HuH-7 (cell line): Measurements from ENCODE around the gene SERPINI1.

Source experiments
- DNase-seq: peaks from one replicate; pipeline ENCODE4 v3.0.0; 2011; ENCODE audit warnings: low spot score

Gene SERPINI1, protein sequence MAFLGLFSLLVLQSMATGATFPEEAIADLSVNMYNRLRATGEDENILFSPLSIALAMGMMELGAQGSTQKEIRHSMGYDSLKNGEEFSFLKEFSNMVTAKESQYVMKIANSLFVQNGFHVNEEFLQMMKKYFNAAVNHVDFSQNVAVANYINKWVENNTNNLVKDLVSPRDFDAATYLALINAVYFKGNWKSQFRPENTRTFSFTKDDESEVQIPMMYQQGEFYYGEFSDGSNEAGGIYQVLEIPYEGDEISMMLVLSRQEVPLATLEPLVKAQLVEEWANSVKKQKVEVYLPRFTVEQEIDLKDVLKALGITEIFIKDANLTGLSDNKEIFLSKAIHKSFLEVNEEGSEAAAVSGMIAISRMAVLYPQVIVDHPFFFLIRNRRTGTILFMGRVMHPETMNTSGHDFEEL

DNA sequence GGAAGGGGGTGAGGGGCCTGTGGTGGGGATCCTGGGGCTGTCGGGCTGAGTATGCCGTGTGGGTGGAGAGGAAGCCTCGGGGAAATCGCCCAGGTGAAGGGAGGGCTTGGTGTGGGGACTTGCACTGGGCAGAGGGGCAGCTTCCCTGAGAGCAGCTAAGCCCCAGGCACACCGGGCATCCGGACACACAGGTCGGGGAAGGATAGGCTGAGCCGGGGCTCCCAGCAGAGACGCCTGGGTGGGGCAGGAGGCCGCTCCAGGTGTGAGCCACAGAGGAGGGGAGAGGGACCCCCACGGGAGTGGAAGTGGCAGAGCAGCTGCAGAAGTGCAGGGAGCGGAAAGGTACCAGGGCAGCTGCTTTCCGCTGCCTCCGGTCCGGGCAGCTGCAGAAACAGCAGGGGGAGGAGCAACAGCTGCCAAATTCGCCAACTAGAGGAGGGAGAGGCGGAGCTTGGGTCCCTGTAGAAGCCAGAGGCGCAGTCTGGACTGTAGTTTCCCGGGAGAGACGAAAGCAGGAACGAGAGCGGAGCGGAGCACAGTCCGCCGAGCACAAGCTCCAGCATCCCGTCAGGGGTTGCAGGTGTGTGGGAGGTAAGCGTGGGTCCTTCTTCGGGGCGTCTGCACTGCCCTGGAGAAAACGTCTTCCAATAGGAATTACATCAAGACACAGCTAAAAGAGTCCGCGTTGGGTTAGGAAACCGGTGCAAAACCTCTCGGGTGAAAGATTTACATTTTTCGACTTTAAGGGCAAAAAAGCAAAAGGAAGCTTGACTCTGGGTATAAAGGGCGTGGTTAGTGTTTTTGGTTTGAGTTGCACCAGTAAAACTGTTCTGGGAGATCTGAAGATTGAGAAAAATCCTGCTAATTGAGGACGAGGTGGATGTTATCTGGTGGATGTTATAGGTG is at the start of gene SERPINI1:
SERPINI1 (plus strand) TSS at position 489 of the 906 bp plus-strand sequence. CDS start 53,408 bp downstream, outside the sequence.
- DNase-seq, result peak; percentile 47

DNA sequence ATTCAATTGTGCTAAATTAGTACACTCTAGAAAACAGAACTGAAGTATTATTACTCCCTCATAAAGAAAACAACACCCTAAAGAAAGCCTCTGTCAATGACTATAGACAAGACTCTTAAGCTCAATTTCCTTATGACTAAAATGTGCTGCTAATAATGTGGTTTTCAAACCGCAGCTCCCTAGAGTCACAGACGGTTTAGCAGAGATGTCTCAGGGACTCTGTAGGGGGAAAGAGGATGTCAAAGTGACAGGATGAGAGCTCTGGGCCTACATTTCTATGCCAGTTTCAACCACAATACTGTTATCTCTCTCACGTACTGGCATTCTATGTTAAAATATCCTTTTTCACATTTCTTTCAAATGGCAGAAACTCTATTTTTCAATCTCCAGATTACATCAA is 44.2 kb upstream of the SERPINI1 start:
- DNase-seq, result no peak

DNA sequence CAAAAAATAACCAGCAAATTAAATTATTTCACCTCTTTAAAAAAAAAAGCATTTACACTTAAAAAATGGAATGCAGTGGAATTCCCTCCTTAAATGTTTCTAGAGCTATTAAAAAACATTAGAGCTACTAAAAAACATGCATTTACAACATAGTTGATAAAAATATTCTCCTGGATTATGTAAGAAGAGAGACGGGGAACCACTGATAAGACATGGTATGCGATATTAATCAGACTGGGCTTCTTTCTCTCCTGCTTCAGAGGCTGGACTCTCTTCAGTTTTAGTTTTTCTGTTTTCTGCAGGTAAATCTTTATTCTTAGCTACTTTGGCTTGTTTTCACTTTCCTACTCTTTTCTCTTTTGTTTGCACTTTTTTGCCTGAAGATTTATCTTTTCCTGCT is 41.4 kb upstream of the SERPINI1 start:
- DNase-seq, result no peak

DNA sequence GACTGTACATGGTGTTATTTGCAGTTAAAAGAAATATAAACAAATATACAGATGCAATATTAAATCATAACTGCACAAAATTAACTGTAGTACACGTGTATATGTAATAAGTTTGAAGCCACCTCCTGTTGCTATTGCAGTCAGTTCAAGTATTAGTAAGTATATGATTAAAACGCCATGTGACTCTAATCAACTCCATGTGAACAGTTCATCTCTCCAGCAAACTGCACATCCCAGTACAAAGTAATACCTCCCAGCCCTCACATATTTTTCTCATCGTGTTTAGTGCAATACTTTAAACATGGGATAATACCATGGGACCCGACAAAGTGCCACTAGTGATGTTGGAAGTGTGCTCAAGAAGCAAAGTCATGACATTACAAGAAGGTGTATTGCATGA is 35.5 kb upstream of the SERPINI1 start:
- no peak for DNase-seq

DNA sequence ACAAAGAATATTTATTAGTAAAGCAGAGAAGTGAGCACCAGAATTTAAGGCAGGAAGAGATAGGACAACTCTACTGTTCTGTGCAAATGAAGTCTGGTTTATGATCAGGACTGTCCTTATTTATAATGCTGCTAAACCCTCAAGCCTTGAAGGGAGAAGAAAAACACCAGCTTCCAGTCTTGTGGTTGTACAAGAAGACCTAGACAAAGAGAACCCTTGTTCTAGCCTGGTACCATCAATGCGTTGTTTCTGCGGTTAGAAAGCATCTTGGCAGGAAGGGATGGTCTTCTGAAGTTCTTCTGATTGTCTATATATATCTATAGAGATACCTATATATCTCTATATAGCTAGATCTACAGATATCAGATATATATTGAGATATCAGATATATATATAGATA is 34.6 kb upstream of the SERPINI1 start:
- DNase-seq, result no peak

DNA sequence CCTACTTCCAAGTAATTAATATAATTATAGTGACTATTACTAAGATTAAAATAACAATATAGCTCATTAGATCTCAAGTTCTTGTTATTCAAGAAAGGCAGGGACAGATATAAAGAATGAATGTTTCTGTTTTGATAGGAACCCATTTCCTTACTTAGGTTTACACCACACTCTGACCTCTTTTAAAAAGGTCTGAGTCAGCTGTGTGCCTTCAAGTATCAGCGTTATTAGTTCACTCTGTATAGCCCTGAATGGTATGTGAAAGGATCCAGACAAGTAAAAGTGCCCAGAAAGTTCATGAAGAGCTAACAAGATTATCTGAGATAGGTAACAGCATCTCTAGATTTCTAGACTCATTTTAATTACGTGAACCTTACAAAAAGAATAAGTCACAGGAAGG is 29.7 kb upstream of the SERPINI1 start:
- DNase-seq, result no peak

DNA sequence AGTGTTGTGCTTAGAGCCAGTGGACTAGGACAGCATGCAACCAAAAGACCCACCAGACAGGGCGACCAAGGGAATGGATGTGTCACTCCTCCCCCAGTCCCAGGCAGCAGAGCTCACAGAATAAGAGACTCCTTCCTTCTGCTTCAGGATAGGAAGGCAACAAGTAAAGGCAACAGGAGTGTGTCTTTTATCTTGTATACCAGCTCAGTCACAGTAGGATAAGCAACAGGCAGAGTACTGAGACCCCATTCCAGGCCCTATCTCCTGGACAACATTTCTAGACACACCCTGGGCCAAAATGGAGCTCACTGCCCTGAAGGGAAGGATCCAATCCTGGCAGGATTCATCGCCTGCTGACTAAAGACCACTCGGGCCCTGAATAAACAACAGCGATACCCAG is 25.8 kb upstream of the SERPINI1 start:
- DNase-seq, result no peak

DNA sequence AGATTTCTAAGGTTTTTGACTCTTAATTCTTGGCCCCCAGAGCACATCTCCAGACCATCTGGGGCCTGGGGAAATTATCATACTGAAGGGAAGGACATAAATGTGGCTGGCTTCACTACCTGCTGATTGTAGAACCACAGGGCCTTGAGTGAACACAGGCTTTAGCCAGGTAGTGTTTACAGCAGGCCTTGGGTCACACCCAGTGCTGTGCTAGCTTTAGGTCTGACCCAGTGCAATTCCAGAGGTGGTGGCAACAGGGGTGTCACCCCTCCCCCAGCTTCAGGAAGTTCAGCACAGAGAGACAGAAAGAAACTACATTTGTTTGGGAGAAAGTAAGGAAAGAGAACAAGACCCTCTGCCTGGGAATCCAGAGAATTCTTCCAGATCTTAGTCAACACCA is 25.0 kb upstream of the SERPINI1 start:
- no peak for DNase-seq

DNA sequence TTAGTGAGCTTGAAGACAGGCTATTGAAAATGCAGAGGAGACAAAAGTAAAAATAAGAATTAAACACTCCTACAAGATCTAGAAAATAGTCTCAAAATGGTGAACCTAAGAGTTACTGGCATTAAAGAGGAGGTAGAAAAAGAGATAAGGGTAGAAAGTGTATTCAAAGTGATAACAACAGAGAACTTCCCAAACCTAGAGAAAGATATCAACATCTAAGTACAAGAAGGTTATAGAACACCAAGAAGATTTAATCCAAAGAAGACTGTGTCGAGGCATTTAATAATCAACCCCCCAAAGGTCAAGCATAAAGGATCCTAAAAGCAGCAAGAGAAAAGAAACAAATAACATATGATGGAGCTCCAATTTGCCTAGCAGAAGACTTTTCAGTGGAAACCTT is 24.1 kb upstream of the SERPINI1 start:
- DNase-seq, result no peak

DNA sequence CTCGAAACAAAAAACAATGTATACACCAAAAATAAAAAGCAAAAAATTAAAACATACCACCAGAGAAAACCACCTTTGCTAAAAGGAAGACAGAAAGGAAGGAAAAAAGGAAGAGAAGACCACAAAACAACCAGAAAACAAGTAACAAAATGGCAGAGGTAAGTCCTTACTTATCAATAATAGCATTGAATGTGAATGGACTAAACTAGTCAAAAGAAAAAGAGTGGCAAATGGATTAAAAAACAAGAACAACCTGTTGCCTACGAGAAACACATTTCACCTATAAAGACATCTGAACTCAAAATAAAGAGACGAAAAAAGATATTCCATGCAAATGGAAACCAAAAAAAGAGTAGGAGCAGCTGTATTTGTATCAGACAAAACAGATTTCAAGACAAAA is 23.1 kb upstream of the SERPINI1 start:
- DNase-seq, result no peak

DNA sequence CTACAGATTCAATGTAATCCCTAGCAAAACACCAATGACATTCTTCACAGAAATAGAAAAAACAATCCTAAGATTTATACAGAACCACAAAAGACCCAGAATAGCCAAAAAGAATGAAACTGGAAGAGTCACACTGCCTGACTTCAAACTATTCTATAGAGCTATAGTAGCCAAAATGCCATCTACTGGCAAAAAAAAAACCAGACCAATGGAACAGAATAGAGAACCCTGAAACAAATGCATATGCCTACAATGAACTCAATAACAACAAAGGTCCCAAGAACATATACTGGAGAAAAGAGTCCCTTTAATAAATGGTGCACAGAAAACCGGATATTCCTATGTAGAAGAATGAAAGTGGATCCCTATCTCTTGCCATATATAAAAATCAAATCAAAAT is 20.6 kb upstream of the SERPINI1 start:
- no peak for DNase-seq

DNA sequence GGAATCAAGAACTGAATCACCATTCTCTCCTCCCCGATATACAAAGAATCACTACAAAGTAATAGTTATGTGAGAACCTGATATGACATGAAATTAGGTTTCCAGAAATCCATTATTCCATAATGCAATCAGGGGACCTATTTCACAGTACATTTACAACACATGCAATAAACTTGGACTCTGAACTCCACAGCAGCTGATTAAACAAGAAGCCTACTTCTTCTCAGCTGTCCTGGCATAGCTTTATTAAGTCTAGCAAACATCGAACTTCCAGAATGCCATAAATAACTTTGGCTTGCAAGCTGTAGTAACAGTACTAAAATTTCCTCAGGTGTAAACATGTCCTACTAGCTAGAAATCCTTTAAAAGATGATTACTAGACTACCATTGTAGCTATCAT is 18.6 kb upstream of the SERPINI1 start:
- DNase-seq, result peak; percentile 12

DNA sequence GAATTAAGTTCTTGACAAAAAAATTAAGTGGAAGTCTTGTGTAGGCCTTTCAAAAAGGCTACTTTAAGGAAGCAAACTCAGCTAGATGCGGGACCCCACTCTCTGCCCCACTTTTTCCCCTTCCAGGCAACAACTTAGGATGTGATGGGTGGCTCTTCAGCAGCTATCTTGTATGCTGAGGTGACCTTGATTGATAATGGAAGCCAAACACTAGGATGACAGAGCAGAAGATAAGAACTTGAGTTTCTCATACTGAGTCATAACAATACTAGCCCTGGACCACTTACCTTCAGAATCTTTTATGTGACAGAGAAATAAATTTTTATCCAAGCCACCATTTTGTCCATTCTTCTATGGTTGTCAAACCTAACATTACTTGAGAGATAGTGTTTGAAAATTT is 16.9 kb upstream of the SERPINI1 start:
- no peak for DNase-seq

DNA sequence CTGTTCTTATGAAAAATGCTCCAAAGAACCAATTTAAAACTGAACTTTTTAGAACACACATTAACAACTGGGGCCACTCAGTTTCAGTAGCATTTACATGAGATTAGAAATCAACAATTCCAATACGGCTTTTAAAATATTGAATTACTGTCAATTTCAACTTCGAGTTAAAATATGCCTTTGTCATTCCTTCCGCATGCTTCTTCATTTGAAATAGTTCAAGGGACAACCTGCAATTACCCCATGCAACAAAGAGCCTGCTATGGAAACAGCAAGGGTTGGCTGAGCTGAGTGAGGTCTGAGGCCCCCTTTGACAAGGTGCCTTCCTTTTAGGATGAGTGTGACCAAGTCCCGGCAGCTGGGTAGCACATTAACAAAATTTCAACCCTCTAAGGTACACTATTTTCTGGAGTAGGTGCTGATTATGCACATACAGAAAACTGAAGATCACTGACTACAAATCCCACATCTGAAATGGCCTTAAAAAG is 12.5 kb upstream of the SERPINI1 start:
- DNase-seq, result no peak

DNA sequence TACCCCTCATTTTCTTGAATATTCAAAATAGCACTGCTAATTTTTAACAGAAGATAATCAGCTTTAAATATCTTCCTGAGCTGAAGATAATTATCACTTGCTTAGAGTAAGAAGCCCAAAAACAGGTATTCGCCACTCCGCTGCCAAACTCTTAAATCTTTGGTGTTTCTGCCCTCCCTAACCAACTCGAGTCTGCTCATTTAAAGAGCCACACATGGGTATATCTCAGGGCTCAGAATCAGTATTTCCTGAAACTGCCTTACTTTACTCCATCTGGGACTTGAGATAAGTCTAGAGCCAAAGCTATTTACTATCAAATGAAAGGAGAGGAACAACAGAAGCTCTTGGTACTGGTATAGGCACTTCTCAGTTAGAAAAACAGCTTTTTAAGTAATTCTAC is 11.6 kb upstream of the SERPINI1 start:
- DNase-seq, result no peak

DNA sequence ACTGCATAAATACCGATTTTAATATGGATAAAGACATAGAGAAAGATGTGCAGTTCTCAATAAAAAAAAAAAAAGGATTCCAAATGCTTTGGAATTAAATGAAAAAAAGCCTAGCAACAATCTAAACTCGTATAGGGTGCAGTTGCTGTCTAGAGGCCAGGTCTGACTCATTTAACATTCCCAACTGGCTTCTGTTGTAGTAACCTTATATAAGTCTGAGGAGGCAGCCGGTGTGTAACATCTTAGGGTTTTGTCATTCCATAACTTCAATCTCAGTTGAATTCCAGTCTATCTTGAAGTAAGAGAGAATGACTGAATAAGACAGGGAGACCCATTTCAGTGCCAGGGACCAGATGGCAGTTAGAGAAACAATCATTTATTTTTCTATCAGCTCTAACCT is 7.3 kb upstream of the SERPINI1 start:
- DNase-seq, result no peak

DNA sequence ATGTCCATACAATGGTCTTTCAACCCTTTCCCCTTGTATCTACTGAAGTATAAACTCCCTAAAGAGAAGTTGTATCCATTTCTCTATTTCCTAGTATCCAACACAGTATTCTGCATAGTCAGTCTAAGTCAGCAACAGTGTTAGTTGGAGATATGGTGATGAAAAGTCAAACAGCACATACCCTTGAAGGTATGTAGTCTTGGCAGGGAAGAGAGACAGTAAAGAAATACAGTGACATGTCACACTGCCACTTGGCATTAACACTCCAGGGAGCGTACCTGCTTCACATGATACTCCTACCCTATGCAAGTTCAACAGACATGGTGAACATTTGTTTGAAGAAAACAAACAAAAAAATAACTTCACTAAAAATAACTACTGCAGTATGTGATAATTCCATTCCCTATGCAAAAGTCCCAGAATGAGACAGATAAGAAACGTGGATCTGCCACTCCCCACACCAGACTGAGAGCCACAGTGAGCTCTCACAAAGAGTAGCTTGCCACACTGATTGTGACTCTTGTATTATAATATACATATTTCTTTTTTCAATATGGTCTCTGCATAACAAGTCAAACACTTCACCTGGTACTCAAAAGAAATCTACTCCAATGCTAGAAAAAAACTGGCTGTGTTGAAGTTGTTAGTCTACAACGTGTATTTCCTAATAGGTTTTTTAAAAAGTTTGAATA is 6.7 kb upstream of the SERPINI1 start:
- DNase-seq, result no peak

DNA sequence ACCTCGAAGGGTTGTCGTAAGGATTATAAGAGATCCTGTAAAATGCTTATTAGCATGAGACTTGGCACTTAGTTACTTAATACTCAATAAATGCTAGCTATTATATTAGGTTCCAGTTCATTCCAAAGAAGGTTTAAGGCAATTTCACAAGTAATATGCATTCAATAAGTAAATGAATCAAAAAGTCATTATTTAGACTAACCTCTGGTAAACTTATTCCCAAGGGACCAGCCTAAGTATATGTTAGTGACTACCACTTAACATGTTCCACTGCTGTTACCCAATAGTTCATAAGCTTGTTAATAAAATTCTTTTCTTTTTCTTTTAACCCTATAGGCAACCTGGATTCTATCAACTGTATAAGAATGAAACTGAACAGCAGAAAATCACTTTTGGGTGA is 5.9 kb upstream of the SERPINI1 start:
- no peak for DNase-seq

DNA sequence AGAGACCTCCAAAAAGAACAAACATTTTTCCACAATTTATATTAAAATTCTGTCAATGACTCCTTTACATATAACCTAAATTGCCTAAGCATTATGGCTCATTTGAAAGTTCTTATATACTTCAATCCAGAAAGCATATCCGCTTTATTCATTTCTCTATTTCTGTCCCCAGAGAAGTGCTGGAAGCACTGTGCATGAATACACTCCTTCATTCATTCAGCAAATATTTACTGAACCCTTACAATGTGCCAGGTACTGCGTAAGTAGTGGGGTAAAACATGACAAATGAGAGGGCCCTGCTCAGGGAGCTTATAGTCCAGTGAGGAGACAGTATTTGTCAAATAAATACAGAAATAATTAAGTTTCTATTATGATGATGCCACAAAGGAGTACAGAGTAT is 4.1 kb upstream of the SERPINI1 start:
- no peak for DNase-seq

DNA sequence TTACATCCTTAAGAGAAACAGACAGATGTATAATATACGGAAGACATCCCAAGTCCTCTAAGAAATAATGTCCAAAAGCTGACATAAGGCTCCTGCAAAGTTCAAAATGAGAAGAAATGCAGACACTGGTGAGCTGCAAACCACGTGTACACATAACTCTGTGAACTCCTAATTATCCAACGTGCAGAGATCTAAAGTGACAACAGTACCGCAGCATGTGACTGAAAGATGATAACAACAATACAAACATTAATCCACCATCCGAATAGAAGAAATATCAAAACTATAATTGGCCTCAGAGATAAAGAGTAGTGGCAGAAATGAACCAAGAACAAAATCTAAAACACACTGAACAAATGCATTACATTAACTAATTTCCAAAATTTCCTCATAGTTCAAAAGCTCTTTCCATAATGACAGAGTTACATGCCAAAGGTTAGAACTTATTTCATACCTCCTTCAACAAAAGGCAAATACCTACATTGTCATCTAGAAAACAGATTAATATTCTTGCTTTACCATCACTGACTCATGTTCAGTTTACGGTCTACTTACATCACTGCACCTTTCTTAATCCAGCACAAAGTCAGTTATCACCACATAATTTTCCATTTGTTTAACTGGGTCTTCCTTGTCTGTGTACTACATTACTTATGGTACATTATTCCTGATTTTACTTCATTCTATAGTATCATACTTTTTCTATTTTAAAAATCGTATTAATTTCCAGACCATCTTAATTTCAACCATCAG is 3.0 kb upstream of the SERPINI1 start:
- no peak for DNase-seq

DNA sequence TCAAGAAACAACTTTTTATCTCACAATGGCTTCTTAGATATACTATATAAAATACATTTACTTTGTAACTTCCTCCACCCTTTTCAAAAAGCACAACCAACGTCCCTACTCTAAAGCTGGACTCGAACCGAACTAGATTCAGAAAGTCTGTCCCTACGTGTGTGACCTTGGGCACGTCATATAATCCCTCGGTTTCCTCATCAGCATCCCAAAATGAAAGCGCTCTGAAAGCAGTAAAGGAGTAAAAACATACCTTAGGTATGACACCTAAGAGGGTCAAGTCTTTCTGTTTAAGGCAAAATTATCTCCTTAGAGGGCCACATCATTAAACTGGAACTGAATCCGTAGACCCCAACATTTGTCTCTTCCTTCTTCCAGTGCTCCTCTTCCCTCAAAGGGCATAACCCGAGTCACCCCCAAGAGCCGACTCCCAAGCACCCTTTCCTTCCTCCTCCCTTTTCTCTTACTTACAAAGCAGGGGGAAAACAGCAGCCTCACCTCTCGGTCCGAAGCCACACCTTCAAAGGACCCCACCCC is 1.5 kb upstream of the SERPINI1 start:
- no peak for DNase-seq
